GM18519 (cell line): ENCODE measurements around the gene LCN9.

ENCODE experiments used
- ATAC-seq: cut with Tn5 transposase; IDR thresholded peaks from one replicate; pipeline ENCODE4 v1.9.1; 2021; ENCODE audit warnings: mild to moderate bottlenecking, moderate library complexity; ENCODE audit not compliant: unreplicated experiment, low FRiP score

LCN9 gene

GRCh38 chr9:135695036-135695435, 31.9 kb downstream of the LCN9 start:
- no peak for ATAC-seq

- ATAC-seq = no peak
Measured at GRCh38 chr9:135695642-135696041, 32.5 kb downstream of the LCN9 start.

GRCh38 chr9:135696446-135696845, 33.3 kb downstream of the LCN9 start:
- no peak for ATAC-seq

GRCh38 chr9:135697226-135697625, 34.1 kb downstream of the LCN9 start:
- ATAC-seq = no peak

- ATAC-seq = no peak
Measured at GRCh38 chr9:135698236-135698635, 35.1 kb downstream of the LCN9 start.

GRCh38 chr9:135698767-135699166, 35.7 kb downstream of the LCN9 start:
- no peak for ATAC-seq

GRCh38 chr9:135699440-135699839, 36.3 kb downstream of the LCN9 start, which contains the start of gene SOHLH1:
Gene SOHLH1 (minus strand): TSS chr9:135699481. CDS start chr9:135699467, 14 bp downstream.
- no peak for ATAC-seq

- ATAC-seq = no peak
Measured at GRCh38 chr9:135700525-135700924, 37.4 kb downstream of the LCN9 start.

- no peak for ATAC-seq
Measured at GRCh38 chr9:135701067-135701958, 38.2 kb downstream of the LCN9 start.

- no peak for ATAC-seq
Measured at GRCh38 chr9:135701959-135702721, 39.0 kb downstream of the LCN9 start, which contains the start of gene KCNT1. Gene KCNT1 (plus strand): TSS chr9:135702185. CDS start chr9:135702259, 74 bp downstream.

GRCh38 chr9:135703726-135704125, 40.6 kb downstream of the LCN9 start:
- no peak for ATAC-seq

GRCh38 chr9:135704483-135704882, 41.4 kb downstream of the LCN9 start:
- no peak for ATAC-seq

- ATAC-seq = no peak
Measured at GRCh38 chr9:135705376-135705775, 42.3 kb downstream of the LCN9 start.

GRCh38 chr9:135706288-135706687, 43.2 kb downstream of the LCN9 start:
- no peak for ATAC-seq

GRCh38 chr9:135707252-135708138, 44.4 kb downstream of the LCN9 start:
- ATAC-seq = no peak

GRCh38 chr9:135708164-135708563, 45.1 kb downstream of the LCN9 start:
- no peak for ATAC-seq

- no peak for ATAC-seq
Measured at GRCh38 chr9:135711391-135711790, 48.3 kb downstream of the LCN9 start.

- no peak for ATAC-seq
Measured at GRCh38 chr9:135711881-135712280, 48.8 kb downstream of the LCN9 start.

- no peak for ATAC-seq
Measured at GRCh38 chr9:135712613-135713295, 49.6 kb downstream of the LCN9 start.
